Measurements from ENCODE around the gene CGNL1.

The CGNL1 gene

GRCh38 chr15:57532731-57533447 is 156.6 kb downstream of the CGNL1 start:
- DNase-seq, result no peak

GRCh38 chr15:57533448-57533799 is 157.1 kb downstream of the CGNL1 start:
- DNase-seq, result no peak

- DNase-seq, result no peak
Observed at GRCh38 chr15:57534281-57534680, 158.0 kb downstream of the CGNL1 start.

GRCh38 chr15:57537072-57537471 is 160.8 kb downstream of the CGNL1 start:
- DNase-seq, result no peak

- no peak for DNase-seq
Observed at GRCh38 chr15:57537488-57538264, 161.4 kb downstream of the CGNL1 start.

- no peak for DNase-seq
Observed at GRCh38 chr15:57538265-57538529, 161.9 kb downstream of the CGNL1 start.

- DNase-seq, result no peak
Observed at GRCh38 chr15:57538821-57539220, 162.5 kb downstream of the CGNL1 start.

- DNase-seq, result no peak
Observed at GRCh38 chr15:57540211-57540610, 163.9 kb downstream of the CGNL1 start.

- no peak for DNase-seq
Observed at GRCh38 chr15:57540736-57541135, 164.4 kb downstream of the CGNL1 start.

- no peak for DNase-seq
Observed at GRCh38 chr15:57541271-57541670, 165.0 kb downstream of the CGNL1 start.

- DNase-seq, result peak; percentile 56
Observed at GRCh38 chr15:57541805-57542504, 165.7 kb downstream of the CGNL1 start.

- no peak for DNase-seq
Observed at GRCh38 chr15:57542505-57542817, 166.2 kb downstream of the CGNL1 start.

- DNase-seq, result no peak
Observed at GRCh38 chr15:57544848-57545480, 168.7 kb downstream of the CGNL1 start.

GRCh38 chr15:57545995-57546394 is 169.7 kb downstream of the CGNL1 start:
- DNase-seq, result no peak

GRCh38 chr15:57547243-57547755 is 171.0 kb downstream of the CGNL1 start:
- no peak for DNase-seq

GRCh38 chr15:57548351-57548750 is 172.0 kb downstream of the CGNL1 start:
- no peak for DNase-seq

GRCh38 chr15:57548835-57549234 is 172.5 kb downstream of the CGNL1 start:
- DNase-seq, result no peak

GRCh38 chr15:57549935-57550334 is 173.6 kb downstream of the CGNL1 start:
- DNase-seq, result no peak

- DNase-seq, result no peak
Observed at GRCh38 chr15:57550640-57551039, 174.3 kb downstream of the CGNL1 start.

GRCh38 chr15:57551715-57552677 is 175.7 kb downstream of the CGNL1 start:
- no peak for DNase-seq

GRCh38 chr15:57552678-57553334 is 176.5 kb downstream of the CGNL1 start:
- no peak for DNase-seq

GRCh38 chr15:57553526-57553925 is 177.2 kb downstream of the CGNL1 start:
- DNase-seq, result no peak
